Activated CD4-positive, alpha-beta T cell treated with anti-CD3 and anti-CD28 coated beads, Interleukin-2, amount 50 U/mL, for 48 hours (primary cell): ENCODE data around the gene TRDN.

Experiments
- DNase-seq, 2 experiments: peaks; one replicate each; pipeline ENCODE4 v3.0.0-alpha.2; 2020

TRDN gene, protein sequence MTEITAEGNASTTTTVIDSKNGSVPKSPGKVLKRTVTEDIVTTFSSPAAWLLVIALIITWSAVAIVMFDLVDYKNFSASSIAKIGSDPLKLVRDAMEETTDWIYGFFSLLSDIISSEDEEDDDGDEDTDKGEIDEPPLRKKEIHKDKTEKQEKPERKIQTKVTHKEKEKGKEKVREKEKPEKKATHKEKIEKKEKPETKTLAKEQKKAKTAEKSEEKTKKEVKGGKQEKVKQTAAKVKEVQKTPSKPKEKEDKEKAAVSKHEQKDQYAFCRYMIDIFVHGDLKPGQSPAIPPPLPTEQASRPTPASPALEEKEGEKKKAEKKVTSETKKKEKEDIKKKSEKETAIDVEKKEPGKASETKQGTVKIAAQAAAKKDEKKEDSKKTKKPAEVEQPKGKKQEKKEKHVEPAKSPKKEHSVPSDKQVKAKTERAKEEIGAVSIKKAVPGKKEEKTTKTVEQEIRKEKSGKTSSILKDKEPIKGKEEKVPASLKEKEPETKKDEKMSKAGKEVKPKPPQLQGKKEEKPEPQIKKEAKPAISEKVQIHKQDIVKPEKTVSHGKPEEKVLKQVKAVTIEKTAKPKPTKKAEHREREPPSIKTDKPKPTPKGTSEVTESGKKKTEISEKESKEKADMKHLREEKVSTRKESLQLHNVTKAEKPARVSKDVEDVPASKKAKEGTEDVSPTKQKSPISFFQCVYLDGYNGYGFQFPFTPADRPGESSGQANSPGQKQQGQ

DNA sequence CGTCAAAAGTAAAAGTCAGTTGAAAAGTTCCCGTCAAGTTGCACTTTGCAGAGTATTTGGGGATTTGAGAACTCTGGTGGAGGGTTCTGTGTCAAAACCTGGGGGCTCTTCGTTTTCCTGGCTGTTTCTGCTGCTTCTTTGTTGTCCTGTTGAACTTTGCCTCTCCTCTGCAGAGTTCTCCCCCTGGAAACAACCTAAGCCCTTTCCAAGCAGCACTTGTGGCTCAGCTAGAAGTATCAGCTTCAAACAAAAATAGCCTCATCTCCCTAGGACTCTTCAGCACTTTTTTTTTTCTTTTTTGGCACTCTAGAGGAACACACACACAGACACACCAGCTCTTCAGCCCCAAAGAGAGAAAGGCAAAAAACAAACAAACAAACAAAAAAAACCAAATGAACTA is at the start of gene TRDN:
TSS of gene TRDN (minus strand) at position 169 of the 400 bp plus-strand sequence. CDS start 175 bp downstream, outside the sequence.
- no peak for DNase-seq

GRCh38 chr6:123681957-123682462 is 45.3 kb upstream of the TRDN start:
- DNase-seq = no peak

DNA sequence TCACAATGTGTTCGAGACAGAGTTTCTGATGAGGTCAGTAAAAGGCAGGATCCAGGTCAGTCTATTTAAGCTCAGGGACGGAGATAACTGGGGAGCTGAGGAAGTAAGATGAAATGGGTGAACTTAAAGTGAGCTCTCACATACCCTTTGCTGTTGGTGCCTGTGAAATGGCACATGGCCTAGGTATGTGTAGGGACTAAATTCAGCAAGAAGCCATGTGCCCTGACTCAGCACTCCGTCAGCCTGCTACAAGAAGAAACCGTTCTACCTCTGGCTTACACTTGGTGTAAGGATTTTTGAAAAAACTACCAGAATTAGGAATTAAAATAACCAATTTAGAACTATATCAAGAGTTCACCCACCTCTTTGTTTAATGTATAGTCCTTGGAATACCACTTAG is 41.1 kb upstream of the TRDN start:
- no peak for DNase-seq

DNA sequence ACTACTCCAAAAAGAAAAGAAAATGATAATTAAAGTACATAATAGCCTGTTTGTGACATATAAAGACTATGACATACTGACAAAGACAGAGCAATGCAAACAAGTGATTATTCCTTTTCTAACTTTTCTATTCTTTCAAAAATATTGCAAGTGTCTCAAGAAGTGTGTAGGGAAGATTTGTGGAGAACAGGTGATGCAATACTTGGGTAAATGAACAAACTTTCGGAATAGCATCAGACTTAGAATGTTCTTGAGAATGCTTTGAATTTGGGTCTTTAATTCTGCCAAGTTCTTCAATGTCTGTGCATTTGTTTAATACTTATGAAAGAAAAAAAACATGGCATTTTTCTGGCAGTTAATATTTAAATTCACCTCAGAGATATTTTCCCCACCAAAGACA is 40.0 kb upstream of the TRDN start:
- no peak for DNase-seq

DNA sequence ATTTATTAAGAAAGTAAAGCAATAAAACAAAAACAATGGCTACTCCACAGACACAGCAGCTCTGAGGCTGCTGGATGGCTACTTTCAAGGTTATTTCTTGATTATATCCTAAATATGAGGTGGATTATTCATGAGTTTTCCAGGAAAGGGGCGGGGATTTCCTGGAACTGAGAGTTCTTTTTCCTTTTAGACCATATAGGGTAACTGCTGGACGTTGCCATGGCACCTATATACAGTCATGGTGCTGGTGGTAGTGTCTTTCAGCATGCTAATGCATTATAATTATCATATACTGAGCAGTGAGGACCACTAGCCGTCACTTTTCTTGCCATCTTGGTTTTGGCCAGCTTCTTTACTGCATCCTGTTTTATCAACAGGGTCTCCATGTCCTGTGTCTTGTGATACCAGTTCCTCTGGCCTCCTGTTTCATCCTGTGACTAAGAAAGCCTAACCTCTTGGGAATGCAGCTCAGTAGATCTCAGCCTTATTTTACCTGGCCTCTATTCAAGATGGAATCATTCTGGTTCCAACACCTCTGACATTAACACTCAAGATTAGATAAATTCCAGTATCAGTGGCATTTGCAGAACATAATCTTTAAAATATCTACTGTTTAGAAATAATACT is 32.3 kb upstream of the TRDN start:
- no peak for DNase-seq

DNA sequence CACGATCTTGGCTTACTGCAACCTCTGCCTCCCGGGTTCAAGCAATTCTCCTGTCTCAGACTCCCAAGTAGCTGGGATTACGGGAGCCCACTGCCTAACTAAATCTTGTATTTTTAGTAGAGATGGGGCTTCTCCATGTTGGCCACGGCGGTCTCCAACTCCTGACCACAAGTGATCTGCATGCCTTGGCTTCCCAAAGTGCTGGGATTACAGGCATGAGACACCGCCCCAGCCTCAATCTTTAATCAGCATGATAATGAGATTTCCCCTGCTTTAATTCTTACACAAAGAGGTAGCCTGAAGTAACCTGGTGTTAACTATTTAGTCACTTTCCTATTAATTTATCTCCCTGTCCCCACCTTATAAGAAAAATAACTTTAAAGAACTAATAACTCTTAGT is 31.3 kb upstream of the TRDN start:
- no peak for DNase-seq

DNA sequence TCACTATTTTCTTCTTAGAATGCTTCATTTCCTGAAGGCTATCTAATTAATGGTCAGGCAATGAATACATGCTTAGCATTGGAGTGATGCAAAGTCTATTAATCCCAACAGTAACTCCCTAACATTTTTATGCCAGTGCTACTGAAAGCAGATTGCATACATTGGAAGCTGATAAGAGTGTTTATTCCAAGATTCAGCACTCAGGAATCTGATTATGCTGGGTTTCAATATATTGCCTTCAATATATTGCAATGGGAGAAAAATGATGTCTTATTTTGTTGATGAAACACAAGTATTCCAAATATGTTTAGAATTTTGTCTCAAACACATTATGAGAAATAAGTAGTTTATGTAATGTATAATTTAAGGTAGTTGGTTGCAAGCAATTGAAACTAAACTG is 26.7 kb upstream of the TRDN start:
- no peak for DNase-seq

GRCh38 chr6:123662757-123663156 is 26.0 kb upstream of the TRDN start:
- no peak for DNase-seq

- DNase-seq = no peak
Measured at GRCh38 chr6:123661105-123661891, 24.5 kb upstream of the TRDN start.

DNA sequence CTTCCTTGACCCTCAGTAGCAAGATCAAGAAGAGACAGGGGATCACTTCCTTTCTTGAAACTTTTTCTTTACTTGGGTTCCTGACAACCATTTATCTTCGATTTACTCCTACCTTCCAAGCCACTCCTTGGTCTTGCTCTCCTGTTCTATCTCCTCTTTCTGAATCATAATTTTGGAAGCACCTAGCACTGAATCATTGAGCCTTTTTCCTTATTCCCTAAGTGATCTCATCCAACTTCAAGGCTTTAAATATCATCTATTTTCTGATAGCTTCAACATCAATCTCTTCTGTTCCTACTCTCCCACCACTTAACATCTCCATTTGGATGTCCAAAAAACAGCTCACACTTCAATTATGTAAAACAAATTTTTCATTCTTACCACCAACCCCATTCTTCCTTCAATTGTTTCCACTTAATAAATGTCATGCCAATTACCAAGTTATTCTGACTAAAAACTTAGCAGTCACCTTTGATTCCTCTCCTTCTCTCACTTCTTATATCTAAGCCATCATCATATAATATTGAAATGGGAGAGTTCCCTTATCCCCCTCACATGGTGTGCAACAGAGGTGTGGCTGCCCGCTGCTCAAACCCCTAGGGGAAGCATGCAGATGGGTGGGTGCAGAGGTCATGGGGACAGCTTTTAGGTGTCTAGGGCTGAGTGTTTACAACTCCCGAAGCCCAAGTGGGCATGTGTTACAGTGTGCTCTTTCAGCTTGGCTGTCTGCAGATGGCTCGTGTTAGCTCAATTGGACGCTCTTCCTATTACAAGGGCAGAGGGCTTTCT is 23.4 kb upstream of the TRDN start:
- DNase-seq = no peak

GRCh38 chr6:123658848-123659247 is 22.1 kb upstream of the TRDN start:
- DNase-seq = no peak

GRCh38 chr6:123655521-123656306 is 19.0 kb upstream of the TRDN start:
- DNase-seq = no peak

GRCh38 chr6:123648723-123649122 is 12.0 kb upstream of the TRDN start:
- no peak for DNase-seq

DNA sequence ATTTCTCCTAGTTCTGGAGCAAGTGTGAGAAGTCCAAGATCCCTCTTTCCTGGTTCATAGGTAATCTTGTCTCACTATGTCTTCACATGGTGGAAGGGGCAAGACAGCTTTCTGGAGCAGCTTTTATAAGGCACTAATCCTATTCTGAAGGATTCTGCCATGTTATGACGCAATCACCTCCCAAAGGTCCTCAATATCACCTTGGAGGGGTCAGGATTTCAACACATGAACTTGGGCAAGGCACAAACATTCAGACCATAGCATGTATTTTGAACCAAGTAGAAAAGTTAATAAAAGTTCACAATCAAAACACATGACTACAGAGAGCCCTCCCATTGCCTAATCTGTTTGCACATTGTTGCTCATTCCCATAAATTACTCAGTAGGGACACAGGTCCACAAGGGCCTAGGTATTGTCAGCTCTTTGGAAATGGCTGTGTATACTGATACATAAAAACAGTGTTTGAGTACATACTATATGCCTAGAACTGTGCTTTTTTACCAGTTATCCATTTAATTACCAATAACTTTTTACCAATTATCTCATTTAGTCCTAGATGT is 11.3 kb upstream of the TRDN start:
- no peak for DNase-seq

DNA sequence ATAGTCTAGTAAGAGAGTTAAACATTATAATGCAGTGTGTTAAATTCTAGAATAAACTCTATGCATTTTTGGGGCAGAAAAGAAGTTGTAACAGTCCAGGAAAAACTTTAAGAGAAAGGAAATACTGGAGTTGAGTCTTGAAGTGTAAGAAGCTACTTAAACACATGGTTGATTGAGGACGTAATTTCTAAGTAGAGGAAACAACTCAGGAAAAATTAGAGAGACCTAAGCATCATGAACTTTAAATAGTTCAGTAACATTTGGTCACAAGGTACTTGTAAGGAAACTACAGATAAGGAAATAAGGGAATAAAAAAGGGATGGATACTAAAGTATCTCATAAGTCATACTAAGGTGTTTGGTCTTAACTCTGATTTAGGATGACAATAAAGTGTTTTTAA is 4.7 kb upstream of the TRDN start:
- no peak for DNase-seq

DNA sequence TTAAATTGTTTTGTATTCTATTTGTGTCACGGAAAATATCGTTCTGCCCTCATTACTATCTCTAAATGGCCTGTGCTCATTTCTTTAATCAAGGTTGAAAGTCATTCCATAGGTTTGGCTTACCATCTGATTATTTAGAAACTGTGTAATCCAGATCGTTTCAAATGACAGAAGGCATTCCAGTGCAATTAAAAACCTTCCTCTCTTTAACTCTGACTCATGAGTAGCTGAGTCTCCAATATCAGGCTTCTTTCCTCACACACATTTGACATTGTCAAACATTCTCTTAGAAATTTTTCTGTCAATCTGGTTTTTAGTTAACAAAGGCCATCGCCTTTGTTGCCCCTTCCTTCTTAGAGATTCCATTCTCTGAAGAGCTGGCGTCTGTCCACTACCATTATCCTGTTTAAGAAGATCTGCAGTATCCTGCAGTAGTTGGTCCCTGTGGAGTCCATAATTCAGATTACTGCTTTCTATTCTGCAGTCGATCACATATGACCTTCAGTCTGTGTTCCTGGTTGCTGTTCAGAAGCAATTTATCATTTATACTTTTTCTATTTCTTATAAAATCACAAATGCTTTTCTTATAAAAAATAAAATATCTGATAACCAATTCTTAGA is 3.9 kb upstream of the TRDN start:
- DNase-seq = no peak

- DNase-seq = no peak
Measured at GRCh38 chr6:123638865-123639264, 2.1 kb upstream of the TRDN start.

DNA sequence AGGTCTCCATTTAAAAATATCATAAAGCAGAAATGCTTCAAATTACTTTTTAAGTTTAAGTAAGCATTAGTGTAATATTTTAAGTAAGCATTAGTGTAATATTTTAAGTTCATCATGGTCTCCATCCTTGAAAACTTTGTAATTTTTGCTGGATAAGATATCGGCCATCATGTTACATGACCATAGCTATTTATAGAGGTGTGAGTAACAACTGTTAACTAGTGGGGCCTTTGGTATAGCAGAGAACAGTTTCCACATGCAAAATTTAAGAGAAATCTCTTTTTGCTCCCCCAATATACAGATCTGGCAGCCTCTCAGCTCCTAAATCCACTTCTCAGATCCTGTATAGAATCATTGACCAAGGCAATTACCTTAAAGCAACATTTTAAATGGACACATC is 468 bp downstream of the TRDN start:
- no peak for DNase-seq

GRCh38 chr6:123635567-123635966 is 1.2 kb downstream of the TRDN start:
- no peak for DNase-seq

GRCh38 chr6:123635144-123635543 is 1.6 kb downstream of the TRDN start:
- DNase-seq = no peak
